ENCODE measurements around the gene GULP1. TPM values are rescaled to one million over a fixed set of nuclear protein-coding genes. Genes with fewer than 3 reads are reported as not detected.
A peak's percentile ranks its signal among the peaks of the same experiment; 100 is the strongest.

Gene GULP1
- total and polyA plus RNA-seq, 2 donors (not counting 1 experiment from before 2014, with no cell fraction given), result 43.5 to 82.4 TPM

- peaks cover 2% of the 10 kb centered on the region for H3K4me1 ChIP-seq (ENCODE audit: control insufficient read depth, extremely low read depth, insufficient read depth, low read length)
- H3K9me3 ChIP-seq (ENCODE audit: control insufficient read depth, insufficient read depth, low read depth, low read length), result no peaks in the 10 kb centered on the region
- H3K4me2 ChIP-seq (ENCODE audit: extremely low read depth, insufficient read depth, low read length), result no peak overlapping the region
- no peak overlapping the region for H3K27ac ChIP-seq (ENCODE audit: insufficient read depth, low read length)
- H3K4me3 ChIP-seq (replicated peaks in 1 of 4; ENCODE audit: control extremely low read depth in 1 of 4, insufficient read depth in 1 of 4, low read depth in 3 of 4, low read length in 4 of 4), result no peak overlapping the region
- peak overlapping the region; percentile 62 for H2AFZ ChIP-seq (ENCODE audit: low read length)
- no peaks in the 10 kb centered on the region for H3K36me3 ChIP-seq (ENCODE audit: control insufficient read depth, insufficient read depth, low read length)
- TF ChIP-seq CTCF (conservative IDR thresholded peaks at IDR 0.05 in 1 of 2, IDR thresholded peaks at IDR 0.05 in 1 of 2; ENCODE audit: low read depth in 1 of 2, low read length in 2 of 2) (no peak), EZH2 (IDR thresholded peaks at IDR 0.05; ENCODE audit: low read length, missing control alignments) (no peak)
- no peaks in the 10 kb centered on the region for H3K79me2 ChIP-seq (ENCODE audit: control insufficient read depth, insufficient read depth, low read length)
- H3K27me3 ChIP-seq (ENCODE audit: control insufficient read depth, insufficient read depth, low read length), result no peaks in the 10 kb centered on the region
- peak; percentile 52 to 87 for DNase-seq (ENCODE audit: low read depth in 2 of 2)
- H4K20me1 ChIP-seq (ENCODE audit: control insufficient read depth, extremely low read depth, insufficient read depth, low read length), result no peaks in the 10 kb centered on the region
- H3K9ac ChIP-seq (ENCODE audit: insufficient read depth, low read length), result no peak overlapping the region
These were observed 332.4 kb downstream of the GULP1 start for GRCh38 chr2:188623995-188624643.

GRCh38 chr2:188627471-188627870 lies 335.8 kb downstream of the GULP1 start:
- no peak overlapping the region for H3K27ac ChIP-seq (ENCODE audit: insufficient read depth, low read length)
- TF ChIP-seq EZH2 (IDR thresholded peaks at IDR 0.05; ENCODE audit: low read length, missing control alignments) (no peak), CTCF (conservative IDR thresholded peaks at IDR 0.05 in 1 of 2, IDR thresholded peaks at IDR 0.05 in 1 of 2; ENCODE audit: low read depth in 1 of 2, low read length in 2 of 2) (no peak)
- H3K9ac ChIP-seq (ENCODE audit: insufficient read depth, low read length), result no peak overlapping the region
- peaks cover 8% of the 10 kb centered on the region for H3K4me1 ChIP-seq (ENCODE audit: control insufficient read depth, extremely low read depth, insufficient read depth, low read length)
- no peaks in the 10 kb centered on the region for H3K79me2 ChIP-seq (ENCODE audit: control insufficient read depth, insufficient read depth, low read length)
- no peak overlapping the region for H2AFZ ChIP-seq (ENCODE audit: low read length)
- H4K20me1 ChIP-seq (ENCODE audit: control insufficient read depth, extremely low read depth, insufficient read depth, low read length), result no peaks in the 10 kb centered on the region
- H3K27me3 ChIP-seq (ENCODE audit: control insufficient read depth, insufficient read depth, low read length), result no peaks in the 10 kb centered on the region
- no peak overlapping the region for H3K4me3 ChIP-seq (replicated peaks in 1 of 4; ENCODE audit: control extremely low read depth in 1 of 4, insufficient read depth in 1 of 4, low read depth in 3 of 4, low read length in 4 of 4)
- no peaks in the 10 kb centered on the region for H3K36me3 ChIP-seq (ENCODE audit: control insufficient read depth, insufficient read depth, low read length)
- no peak overlapping the region for H3K4me2 ChIP-seq (ENCODE audit: extremely low read depth, insufficient read depth, low read length)
- no peaks in the 10 kb centered on the region for H3K9me3 ChIP-seq (ENCODE audit: control insufficient read depth, insufficient read depth, low read depth, low read length)
- DNase-seq (ENCODE audit: low read depth in 2 of 2), result no peak

GRCh38 chr2:188628989-188629752 lies 337.5 kb downstream of the GULP1 start:
- TF ChIP-seq CTCF (conservative IDR thresholded peaks at IDR 0.05 in 1 of 2, IDR thresholded peaks at IDR 0.05 in 1 of 2; ENCODE audit: low read depth in 1 of 2, low read length in 2 of 2), result no peak
- TF ChIP-seq EZH2 (IDR thresholded peaks at IDR 0.05; ENCODE audit: low read length, missing control alignments), result no peak
- H3K4me2 ChIP-seq (ENCODE audit: extremely low read depth, insufficient read depth, low read length), result no peak overlapping the region
- no peak overlapping the region for H3K27ac ChIP-seq (ENCODE audit: insufficient read depth, low read length)
- H3K79me2 ChIP-seq (ENCODE audit: control insufficient read depth, insufficient read depth, low read length), result no peaks in the 10 kb centered on the region
- H3K4me1 ChIP-seq (ENCODE audit: control insufficient read depth, extremely low read depth, insufficient read depth, low read length), result peaks cover 8% of the 10 kb centered on the region
- H3K36me3 ChIP-seq (ENCODE audit: control insufficient read depth, insufficient read depth, low read length), result no peaks in the 10 kb centered on the region
- H3K9me3 ChIP-seq (ENCODE audit: control insufficient read depth, insufficient read depth, low read depth, low read length), result no peaks in the 10 kb centered on the region
- no peak overlapping the region for H3K4me3 ChIP-seq (replicated peaks in 1 of 4; ENCODE audit: control extremely low read depth in 1 of 4, insufficient read depth in 1 of 4, low read depth in 3 of 4, low read length in 4 of 4)
- H2AFZ ChIP-seq (ENCODE audit: low read length), result no peak overlapping the region
- DNase-seq (ENCODE audit: low read depth in 2 of 2), result peak; percentile 21 to 77
- H3K9ac ChIP-seq (ENCODE audit: insufficient read depth, low read length), result no peak overlapping the region
- no peaks in the 10 kb centered on the region for H3K27me3 ChIP-seq (ENCODE audit: control insufficient read depth, insufficient read depth, low read length)
- H4K20me1 ChIP-seq (ENCODE audit: control insufficient read depth, extremely low read depth, insufficient read depth, low read length), result no peaks in the 10 kb centered on the region
